GM12878 (cell line): ENCODE measurements around the gene PTPRU. TPM values are rescaled to one million over a fixed set of nuclear protein-coding genes. Genes with fewer than 3 reads are reported as not detected.

Source experiments
- ATAC-seq: fragments of 200-7000 bp; cut with Tn5 transposase; 3 replicates; pipeline ENCODE4 v1.9.1; 2020; ENCODE audit warnings: mild to moderate bottlenecking, moderate library complexity
- BruUV-seq: library from RNA; stranded (reverse); fragments of 400-500 nt; replicated peaks from 2 replicates; lab custom pipeline; 2021; lab: Mats Ljungman, UMichigan
- CTCF ChIA-PET: fragments of 300-600 bp; sonication (Branson Sonifier 250); formaldehyde crosslinking; extraction: SDS; loops from one replicate; lab custom pipeline; 2021; ENCODE audit warnings: inconsistent platforms; lab: Yijun Ruan, JAX
- POLR2A ChIA-PET: fragments of 350-600 bp; formaldehyde crosslinking; extraction: SDS; loops from one replicate; lab custom pipeline; 2021; ENCODE audit warnings: inconsistent platforms; lab: Charles Lee
- RAD21 ChIA-PET: fragments of 300-600 bp; sonication (Branson Sonifier 250); formaldehyde crosslinking; loops from one replicate; lab custom pipeline; 2023; ENCODE audit warnings: antibody characterized with exemption; ENCODE audit not compliant: unreplicated experiment; lab: Charles Lee
- SMC1A ChIA-PET: fragments of 300-600 bp; sonication (Branson Sonifier 250); formaldehyde crosslinking; loops from one replicate; lab custom pipeline; 2023; ENCODE audit not compliant: unreplicated experiment, uncharacterized antibody; lab: Charles Lee
- DNase-seq: peaks from one replicate; pipeline ENCODE4 v3.0.0-alpha.2; 2011; ENCODE audit warnings: low read depth, low spot score
- FAIRE-seq: peaks from 3 replicates; lab custom pipeline; 2011; peaks lifted over from hg19 to GRCh38; lab: Jason Lieb, UNC
- H2AFZ ChIP-seq: 2 replicates; pipeline ENCODE4 v1.6.0; 2011; ENCODE audit warnings: low read depth, low read length, control low read depth; ENCODE audit not compliant: control insufficient read depth
- H3K27ac ChIP-seq: 2 replicates; pipeline ENCODE4 v1.5.1; 2011; ENCODE audit warnings: control low read depth; ENCODE audit not compliant: control insufficient read depth, insufficient read depth
- H3K27me3 ChIP-seq, 2 experiments: replicated peaks in 1 of 2; 2 replicates each; pipeline versions ENCODE4 v1.6.0 to v1.6.1; 2011; ENCODE audit warnings: low read length in 1 of 2; ENCODE audit not compliant: control insufficient read depth in 2 of 2, insufficient read depth in 2 of 2
- H3K36me3 ChIP-seq, 2 experiments: 2 replicates each; pipeline ENCODE4 v1.5.1; 2011; ENCODE audit warnings: low read length in 1 of 2; ENCODE audit not compliant: control insufficient read depth in 2 of 2, insufficient read depth in 2 of 2
- H3K4me1 ChIP-seq: 2 replicates; pipeline ENCODE4 v1.6.1; 2011; ENCODE audit warnings: mild to moderate bottlenecking, low read length, moderate library complexity, mixed read lengths; ENCODE audit not compliant: control insufficient read depth, insufficient read depth
- H3K4me2 ChIP-seq: 2 replicates; pipeline ENCODE4 v1.6.0; 2011; ENCODE audit warnings: control low read depth; ENCODE audit not compliant: control insufficient read depth, insufficient read depth
- H3K4me3 ChIP-seq: fragments of 200-600 bp; sonication (generic); 2 replicates; pipeline ENCODE4 v1.5.1; 2016
- H3K79me2 ChIP-seq: 2 replicates; pipeline ENCODE4 v1.6.0; 2011; ENCODE audit warnings: low read length; ENCODE audit not compliant: control insufficient read depth, insufficient read depth
- H3K9ac ChIP-seq: 2 replicates; pipeline ENCODE4 v1.8.0; 2011; ENCODE audit warnings: low read length, control low read depth, mixed read lengths; ENCODE audit not compliant: control insufficient read depth, insufficient read depth
- H3K9me3 ChIP-seq: replicated peaks from 3 replicates; pipeline ENCODE4 v1.5.1; 2011; ENCODE audit warnings: mild to moderate bottlenecking, low read length; ENCODE audit not compliant: control insufficient read depth, insufficient read depth
- H4K20me1 ChIP-seq: 2 replicates; pipeline ENCODE4 v1.6.0; 2011; ENCODE audit not compliant: control insufficient read depth, insufficient read depth
- CBX3 ChIP-seq: fragments of 200-600 bp; sonication (generic); IDR thresholded peaks from 2 replicates; pipeline ENCODE4 v1.6.1; 2016; ENCODE audit warnings: low read depth, borderline replicate concordance
- HCFC1 ChIP-seq: fragments of 150-350 bp; IDR thresholded peaks from 2 replicates; pipeline ENCODE4 v1.6.1; 2014; ENCODE audit warnings: low read length
- HDAC2 ChIP-seq: fragments of 200-600 bp; sonication (generic); IDR thresholded peaks from 2 replicates; pipeline ENCODE4 v1.6.1; 2017
- NFIC ChIP-seq: IDR thresholded peaks from 2 replicates; pipeline ENCODE4 v1.6.1; 2012; ENCODE audit warnings: low read depth, mild to moderate bottlenecking, inconsistent platforms, low read length, moderate library complexity
- NFXL1 ChIP-seq: fragments of 450-650 bp; IDR thresholded peaks from 2 replicates; pipeline ENCODE4 v1.6.1; 2017; ENCODE audit warnings: antibody characterized with exemption, mild to moderate bottlenecking, borderline replicate concordance
- NFYB ChIP-seq: IDR thresholded peaks from 2 replicates; pipeline ENCODE4 v1.6.1; 2011; ENCODE audit warnings: low read depth, mild to moderate bottlenecking, low read length, improper control_type of control experiment, moderate library complexity; ENCODE audit not compliant: insufficient read depth
- RAD51 ChIP-seq: fragments of 450-650 bp; IDR thresholded peaks from 2 replicates; pipeline ENCODE4 v1.6.1; 2016; ENCODE audit warnings: moderate library complexity, mild to moderate bottlenecking, inconsistent platforms
- SIX5 ChIP-seq: IDR thresholded peaks from 2 replicates; pipeline ENCODE4 v1.6.1; 2011; ENCODE audit warnings: mild to moderate bottlenecking, low read depth, low read length, moderate library complexity; ENCODE audit not compliant: severe bottlenecking
- SP1 ChIP-seq: IDR thresholded peaks from one replicate; pipeline ENCODE4 v1.6.1; 2011; ENCODE audit warnings: low read depth, low read length
- WRNIP1 ChIP-seq: IDR thresholded peaks from 2 replicates; pipeline ENCODE4 v1.6.1; 2011; ENCODE audit warnings: low read depth, low read length, improper control_type of control experiment, borderline replicate concordance
- ZZZ3 ChIP-seq: IDR thresholded peaks from 2 replicates; pipeline ENCODE4 v1.6.1; 2011; ENCODE audit warnings: low read depth; ENCODE audit not compliant: control insufficient read depth, insufficient read length
- WGBS: methylation state at CpG from one replicate; pipeline ENCODE4 v1.1.6; 2016; ENCODE audit warnings: low lambda C conversion rate; ENCODE audit not compliant: insufficient replicate concordance, insufficient coverage; ENCODE audit errors: missing lambda C conversion rate; 5-methylcytosine and 5-hydroxymethylcytosine counted together
- in situ Hi-C: fragments of 300-500 bp; cut with MboI; formaldehyde crosslinking; loops from 9 replicates; pipeline ENCODE4 v1.14.3; 2018; ENCODE audit warnings: mixed read lengths
- intact Hi-C: fragments of 100-400 bp; cut with micrococcal nuclease; formaldehyde crosslinking; loops from one replicate; pipeline ENCODE4 v1.14.2; 2022; ENCODE audit not compliant: unreplicated experiment
- polyA plus RNA-seq, 11 experiments: library from polyadenylated mRNA; depleted of rRNA in 4 of 11; unstranded in 6 of 11; stranded (reverse) in 5 of 11; fragments of >200 nt; fragmentation: Nextera tagmentation in 4 of 11; fragmentation: Illumina TruSeq in 1 of 11; extraction: Ambion mirVana in 4 of 11; extraction: Trizol in 1 of 11; gene quantifications; 1 replicate in 1 of 11; 2 replicates in 10 of 11; pipeline versions ENCODE4 v1.2.1 to v1.2.3, GENCODE V29; 2011 to 2016; ENCODE audit warnings: inconsistent platforms in 2 of 11, missing spikeins in 2 of 11, low read depth in 1 of 11
- total RNA-seq, 4 experiments: library from RNA; depleted of rRNA in 3 of 4; stranded (reverse); fragments of >200 nt in 3 of 4; fragmentation: Illumina TruSeq in 1 of 4; extraction: Trizol in 1 of 4; gene quantifications; 2 replicates each; pipeline versions ENCODE4 v1.2.1 to v1.2.3, GENCODE V29; 2013 to 2021
- TF ChIP-seq, protein P1 (sequence below): fragments of 450-650 bp; IDR thresholded peaks from 2 replicates; pipeline ENCODE4 v1.6.1; 2017; ENCODE audit warnings: mild to moderate bottlenecking, low read depth, inconsistent platforms; ENCODE audit not compliant: poor library complexity, severe bottlenecking
- TF ChIP-seq, protein P2 (sequence below): fragments of 450-650 bp; IDR thresholded peaks from 2 replicates; pipeline ENCODE4 v1.6.1; 2016; ENCODE audit warnings: mild to moderate bottlenecking
- TF ChIP-seq, protein P3 (sequence below): fragments of 450-650 bp; IDR thresholded peaks from 2 replicates; pipeline ENCODE4 v1.6.1; 2018; ENCODE audit warnings: mild to moderate bottlenecking, low read depth, moderate library complexity; ENCODE audit not compliant: partially characterized antibody

PTPRU gene
- total and polyA plus RNA-seq, 10 of the 15 experiments (the other 5 are each of a cell fraction or from before 2014, with no cell fraction given), result 0.04 to 2.5 (median 0.73) TPM

DNA sequence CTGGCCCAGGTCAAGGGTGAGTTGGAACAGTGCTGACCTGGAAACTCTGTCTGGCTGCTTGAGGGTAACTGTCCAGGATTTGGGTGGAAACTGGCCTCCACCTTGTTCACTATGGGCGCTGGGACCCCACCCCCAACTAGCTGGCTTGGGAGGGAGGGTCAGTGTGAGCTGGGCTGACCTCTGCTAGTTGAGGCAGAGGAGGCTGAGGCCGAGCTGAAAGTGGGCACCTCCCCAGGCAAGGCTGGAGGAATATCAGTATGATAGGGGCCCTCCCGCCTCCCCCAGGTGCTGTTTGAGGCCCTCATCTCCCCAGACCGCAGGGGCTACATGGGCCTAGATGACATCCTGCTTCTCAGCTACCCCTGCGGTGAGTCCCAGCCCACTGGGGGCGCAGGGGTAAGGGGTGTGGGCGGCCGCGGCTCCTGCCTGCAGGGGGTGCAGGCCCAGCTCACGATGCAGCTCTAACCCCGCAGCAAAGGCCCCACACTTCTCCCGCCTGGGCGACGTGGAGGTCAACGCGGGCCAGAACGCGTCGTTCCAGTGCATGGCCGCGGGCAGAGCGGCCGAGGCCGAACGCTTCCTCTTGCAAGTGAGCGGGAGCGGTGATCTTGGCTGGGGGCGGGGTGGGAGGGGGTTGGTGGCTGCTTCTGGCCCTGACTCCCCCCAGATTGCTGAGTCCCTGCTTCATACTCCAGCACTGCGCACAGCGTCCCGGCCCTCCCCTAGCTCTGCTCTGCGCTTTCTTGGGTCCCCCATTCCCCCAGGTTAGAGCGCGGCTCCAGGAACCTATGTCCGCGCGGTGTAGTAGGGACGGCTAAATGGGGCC is 22.9 kb downstream of the PTPRU start:
- no TSS peak for BruUV-seq
- Histone ChIP-seq H4K20me1 (no peaks in the 10 kb centered on the region), H3K4me3 (no peak overlapping the region), H3K9me3 (no peaks in the 10 kb centered on the region), H3K27me3 (peaks cover 6 to 7% of the 10 kb centered on the region in 2 experiments), H3K4me2 (peak overlapping the region; percentile 41), H3K79me2 (no peaks in the 10 kb centered on the region), H3K27ac (no peak overlapping the region), H3K36me3 (no peaks in the 10 kb centered on the region), H3K4me1 (no peaks in the 10 kb centered on the region), H3K9ac (no peak overlapping the region), H2AFZ (no peak overlapping the region)
- no peak for DNase-seq
- WGBS, result 5% methylated on average over 29 of the region's 38 CpGs
- SMC1A ChIA-PET, result no interaction called here
- in situ Hi-C loops, result no loop called here
- intact Hi-C loops, result no loop called here
- TF ChIP-seq CBX3 (no peak), HDAC2 (no peak), NFYB (no peak), ZZZ3 (no peak), HCFC1 (no peak), NFIC (no peak), RAD51 (no peak), NFXL1 (no peak), SP1 (no peak), SIX5 (no peak), WRNIP1 (no peak)
- TF ChIP-seq, protein P1, sequence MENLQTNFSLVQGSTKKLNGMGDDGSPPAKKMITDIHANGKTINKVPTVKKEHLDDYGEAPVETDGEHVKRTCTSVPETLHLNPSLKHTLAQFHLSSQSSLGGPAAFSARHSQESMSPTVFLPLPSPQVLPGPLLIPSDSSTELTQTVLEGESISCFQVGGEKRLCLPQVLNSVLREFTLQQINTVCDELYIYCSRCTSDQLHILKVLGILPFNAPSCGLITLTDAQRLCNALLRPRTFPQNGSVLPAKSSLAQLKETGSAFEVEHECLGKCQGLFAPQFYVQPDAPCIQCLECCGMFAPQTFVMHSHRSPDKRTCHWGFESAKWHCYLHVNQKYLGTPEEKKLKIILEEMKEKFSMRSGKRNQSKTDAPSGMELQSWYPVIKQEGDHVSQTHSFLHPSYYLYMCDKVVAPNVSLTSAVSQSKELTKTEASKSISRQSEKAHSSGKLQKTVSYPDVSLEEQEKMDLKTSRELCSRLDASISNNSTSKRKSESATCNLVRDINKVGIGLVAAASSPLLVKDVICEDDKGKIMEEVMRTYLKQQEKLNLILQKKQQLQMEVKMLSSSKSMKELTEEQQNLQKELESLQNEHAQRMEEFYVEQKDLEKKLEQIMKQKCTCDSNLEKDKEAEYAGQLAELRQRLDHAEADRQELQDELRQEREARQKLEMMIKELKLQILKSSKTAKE, result no peak
- TF ChIP-seq, protein P2, sequence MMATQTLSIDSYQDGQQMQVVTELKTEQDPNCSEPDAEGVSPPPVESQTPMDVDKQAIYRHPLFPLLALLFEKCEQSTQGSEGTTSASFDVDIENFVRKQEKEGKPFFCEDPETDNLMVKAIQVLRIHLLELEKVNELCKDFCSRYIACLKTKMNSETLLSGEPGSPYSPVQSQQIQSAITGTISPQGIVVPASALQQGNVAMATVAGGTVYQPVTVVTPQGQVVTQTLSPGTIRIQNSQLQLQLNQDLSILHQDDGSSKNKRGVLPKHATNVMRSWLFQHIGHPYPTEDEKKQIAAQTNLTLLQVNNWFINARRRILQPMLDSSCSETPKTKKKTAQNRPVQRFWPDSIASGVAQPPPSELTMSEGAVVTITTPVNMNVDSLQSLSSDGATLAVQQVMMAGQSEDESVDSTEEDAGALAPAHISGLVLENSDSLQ, result no peak
- TF ChIP-seq, protein P3, sequence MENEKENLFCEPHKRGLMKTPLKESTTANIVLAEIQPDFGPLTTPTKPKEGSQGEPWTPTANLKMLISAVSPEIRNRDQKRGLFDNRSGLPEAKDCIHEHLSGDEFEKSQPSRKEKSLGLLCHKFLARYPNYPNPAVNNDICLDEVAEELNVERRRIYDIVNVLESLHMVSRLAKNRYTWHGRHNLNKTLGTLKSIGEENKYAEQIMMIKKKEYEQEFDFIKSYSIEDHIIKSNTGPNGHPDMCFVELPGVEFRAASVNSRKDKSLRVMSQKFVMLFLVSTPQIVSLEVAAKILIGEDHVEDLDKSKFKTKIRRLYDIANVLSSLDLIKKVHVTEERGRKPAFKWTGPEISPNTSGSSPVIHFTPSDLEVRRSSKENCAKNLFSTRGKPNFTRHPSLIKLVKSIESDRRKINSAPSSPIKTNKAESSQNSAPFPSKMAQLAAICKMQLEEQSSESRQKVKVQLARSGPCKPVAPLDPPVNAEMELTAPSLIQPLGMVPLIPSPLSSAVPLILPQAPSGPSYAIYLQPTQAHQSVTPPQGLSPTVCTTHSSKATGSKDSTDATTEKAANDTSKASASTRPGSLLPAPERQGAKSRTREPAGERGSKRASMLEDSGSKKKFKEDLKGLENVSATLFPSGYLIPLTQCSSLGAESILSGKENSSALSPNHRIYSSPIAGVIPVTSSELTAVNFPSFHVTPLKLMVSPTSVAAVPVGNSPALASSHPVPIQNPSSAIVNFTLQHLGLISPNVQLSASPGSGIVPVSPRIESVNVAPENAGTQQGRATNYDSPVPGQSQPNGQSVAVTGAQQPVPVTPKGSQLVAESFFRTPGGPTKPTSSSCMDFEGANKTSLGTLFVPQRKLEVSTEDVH, result no peak
- TF ChIP-seq, all 136 proteins: peak for 0
- ATAC-seq (peak; percentile 61), FAIRE-seq (no peak)
- ChIA-PET POLR2A (no interaction called here), RAD21 (no interaction called here), CTCF (no interaction called here)
